Testis (tissue), 3 donors: ENCODE results near the gene PI4KB. TPM values are rescaled to one million over a fixed set of nuclear protein-coding genes. Genes with fewer than 3 reads are reported as not detected.
A peak's percentile ranks its signal among the peaks of the same experiment; 100 is the strongest.

Source experiments
- DNase-seq: peaks from one replicate; pipeline ENCODE4 v3.0.0-alpha.2; 2019
- H3K27ac ChIP-seq, 2 donors: fragments of 200-600 bp; sonication (generic); one replicate each; pipeline ENCODE4 v1.5.1; 2019
- H3K27me3 ChIP-seq: fragments of 200-600 bp; sonication (generic); one replicate; pipeline ENCODE4 v1.5.1; 2019
- H3K36me3 ChIP-seq: fragments of 200-600 bp; sonication (generic); one replicate; pipeline ENCODE4 v1.5.1; 2017; ENCODE audit warnings: low read depth; ENCODE audit errors: missing control alignments
- H3K4me1 ChIP-seq: fragments of 200-600 bp; sonication (generic); one replicate; pipeline ENCODE4 v1.5.1; 2019
- H3K4me3 ChIP-seq, 2 donors: fragments of 200-600 bp; sonication (generic); one replicate each; pipeline ENCODE4 v1.5.1; 2017 to 2019
- H3K9me3 ChIP-seq: fragments of 200-600 bp; sonication (generic); one replicate; pipeline ENCODE4 v1.5.1; 2017
- CTCF ChIP-seq, 3 experiments: fragments of 450-650 bp in 2 of 3; fragments of 200-600 bp in 1 of 3; sonication (generic) in 1 of 3; IDR thresholded peaks; one replicate each; pipeline ENCODE4 v1.5.1; 2016 to 2019; ENCODE audit warnings: antibody characterized with exemption in 3 of 3, mild to moderate bottlenecking in 2 of 3, moderate library complexity in 1 of 3
- POLR2A ChIP-seq: fragments of 450-650 bp; IDR thresholded peaks from one replicate; pipeline ENCODE4 v1.6.1; 2017; ENCODE audit warnings: antibody characterized with exemption, mild to moderate bottlenecking, moderate library complexity
- WGBS, 2 donors: methylation state at CpG; one replicate each; pipeline ENCODE4 v1.1.5; 2018; 5-methylcytosine and 5-hydroxymethylcytosine counted together
- intact Hi-C: fragments of 100-400 bp; cut with DNase I; formaldehyde crosslinking; loops from one replicate; pipeline ENCODE4 v1.15.1; 2023; ENCODE audit warnings: low total_unique reads
- polyA plus RNA-seq: library from polyadenylated mRNA; stranded (reverse); fragments of 350-450 nt; fragmentation: Illumina TruSeq; extraction: RNeasy Lipid Tissue Mini Kit (QIAGEN cat#74804); gene quantifications from one replicate; pipeline ENCODE4 v1.2.3, GENCODE V29; 2014; ENCODE audit warnings: low read depth, low replicate concordance; ENCODE audit not compliant: insufficient read depth
- total RNA-seq, 2 donors: library from RNA; depleted of rRNA; stranded (reverse); fragments of >200 nt; gene quantifications; one replicate each; pipeline ENCODE4 v1.2.3, GENCODE V29; 2016

Gene PI4KB
- total and polyA plus RNA-seq, 3 donors from 2014 or later = 86.8 to 103 (median 87.9) TPM

GRCh38 chr1:151340870-151341754, 13.9 kb upstream of the PI4KB start:
- TF ChIP-seq CTCF (IDR thresholded peaks at IDR 0.05) (peak; percentile 69 to 82 (median 71)), POLR2A (no peak)
- H3K27me3 ChIP-seq = no peaks in the 10 kb centered on the region
- DNase-seq = peak; percentile 53
- intact Hi-C loops = no loop called here
- H3K9me3 ChIP-seq = no peaks in the 10 kb centered on the region
- H3K27ac ChIP-seq = no peak overlapping the region
- H3K4me1 ChIP-seq = peaks cover 5% of the 10 kb centered on the region
- H3K36me3 ChIP-seq = no peaks in the 10 kb centered on the region
- WGBS, 2 donors = 43 to 63% methylated on average over 7 of the region's 7 CpGs
- no peak overlapping the region for H3K4me3 ChIP-seq

- DNase-seq = no peak
- Histone ChIP-seq H3K4me1 (no peaks in the 10 kb centered on the region), H3K27ac (no peak overlapping the region), H3K36me3 (no peaks in the 10 kb centered on the region), H3K27me3 (no peaks in the 10 kb centered on the region), H3K9me3 (no peaks in the 10 kb centered on the region), H3K4me3 (no peak overlapping the region)
- intact Hi-C loops = no loop called here
- no peak for TF ChIP-seq CTCF (IDR thresholded peaks at IDR 0.05)
- TF ChIP-seq POLR2A = no peak
- 83 to 94% methylated on average over 3 of the region's 3 CpGs for WGBS, 2 donors
Observed at GRCh38 chr1:151336556-151336955, 9.3 kb upstream of the PI4KB start.

- TF ChIP-seq POLR2A (no peak), CTCF (IDR thresholded peaks at IDR 0.05) (no peak)
- H3K27me3 ChIP-seq = no peaks in the 10 kb centered on the region
- WGBS, 2 donors = 87 to 90% methylated on average over 5 of the region's 5 CpGs
- DNase-seq = no peak
- no peak overlapping the region for H3K4me3 ChIP-seq
- H3K27ac ChIP-seq = no peak overlapping the region
- H3K4me1 ChIP-seq = no peaks in the 10 kb centered on the region
- H3K9me3 ChIP-seq = no peaks in the 10 kb centered on the region
- intact Hi-C loops = no loop called here
- no peaks in the 10 kb centered on the region for H3K36me3 ChIP-seq
Observed at GRCh38 chr1:151334822-151335221, 7.6 kb upstream of the PI4KB start.

- WGBS, 2 donors = 13 to 14% methylated on average over 34 of the region's 34 CpGs
- intact Hi-C loops = no loop called here
Observed at GRCh38 chr1:151327903-151328674, 873 bp upstream of the PI4KB start.

More at GRCh38 chr1:151327903-151328674, 873 bp upstream of the PI4KB start:
- H3K4me3 ChIP-seq = peak overlapping the region; percentile 80 to 94
- no peaks in the 10 kb centered on the region for H3K9me3 ChIP-seq
- H3K27ac ChIP-seq = peak overlapping the region; percentile 83 to 95
- TF ChIP-seq POLR2A (no peak), CTCF (IDR thresholded peaks at IDR 0.05) (no peak)
- H3K27me3 ChIP-seq = no peaks in the 10 kb centered on the region
- peaks cover 18% of the 10 kb centered on the region for H3K4me1 ChIP-seq
- H3K36me3 ChIP-seq = no peaks in the 10 kb centered on the region
- DNase-seq = no peak
